GM10266 (cell line): ENCODE measurements around the gene PRKAR1B.
"Not testable (repeated sequence)": the region's sequence is repeated elsewhere in the genome, so short reads cannot be mapped to it uniquely, and the experiment has no call there.

Source experiments
- DNase-seq: peaks from one replicate; pipeline ENCODE4 v3.0.0; 2012; ENCODE audit errors: extremely low spot score
- CTCF ChIP-seq: IDR thresholded peaks from 2 replicates; pipeline ENCODE4 v1.5.1; 2012; ENCODE audit warnings: mild to moderate bottlenecking, low read depth; ENCODE audit not compliant: control insufficient read depth, insufficient read depth; ENCODE audit errors: missing control alignments

The PRKAR1B gene

GRCh38 chr7:745431-746154, 18.5 kb upstream of the PRKAR1B start:
- no peak for TF ChIP-seq CTCF
- no peak for DNase-seq

DNA sequence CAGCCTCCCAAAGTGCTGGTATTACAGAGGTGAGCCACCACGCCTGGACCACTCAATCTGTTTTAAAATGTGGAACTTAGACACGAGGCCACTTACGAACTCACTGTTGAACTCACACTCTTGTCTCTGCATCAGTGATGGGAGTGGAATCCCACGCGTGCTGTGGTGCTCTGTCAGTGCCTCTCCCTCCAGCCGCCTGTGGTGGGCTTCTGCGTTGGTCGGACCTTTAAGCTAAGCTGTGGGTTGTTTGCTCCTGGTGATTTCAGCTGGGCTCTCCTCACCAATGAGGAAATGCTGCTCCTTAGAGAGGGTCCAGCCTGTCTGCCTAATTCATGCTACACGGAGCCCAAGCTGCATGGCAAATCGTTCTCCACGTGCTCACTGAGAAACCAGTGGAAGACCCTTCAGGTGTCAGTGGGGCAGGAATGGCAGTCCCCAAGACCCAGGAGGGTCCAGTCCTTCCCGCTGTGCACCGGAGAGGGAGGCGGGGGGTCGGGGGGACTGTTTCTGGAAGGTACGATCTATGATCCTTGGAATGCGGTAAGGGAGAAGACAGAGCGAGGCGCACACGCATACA, 17.9 kb upstream of the PRKAR1B start:
- DNase-seq = no peak
- no peak for TF ChIP-seq CTCF

DNA sequence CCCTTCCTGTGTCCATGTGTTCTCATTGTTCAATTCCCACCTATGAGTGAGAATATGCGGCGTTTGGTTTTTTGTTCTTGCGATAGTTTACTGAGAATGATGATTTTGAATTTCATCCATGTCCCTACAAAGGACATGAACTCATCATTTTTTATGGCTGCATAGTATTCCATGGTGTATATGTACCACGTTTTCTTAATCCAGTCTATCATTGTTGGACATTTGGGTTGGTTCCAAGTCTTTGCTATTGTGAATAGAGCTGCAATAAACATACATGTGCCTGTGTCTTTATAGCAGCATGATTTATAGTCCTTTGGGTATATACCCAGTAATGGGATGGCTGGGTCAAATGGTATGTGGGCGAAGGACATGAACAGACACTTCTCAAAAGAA, 17.0 kb upstream of the PRKAR1B start:
- not testable (repeated sequence) for DNase-seq

DNA sequence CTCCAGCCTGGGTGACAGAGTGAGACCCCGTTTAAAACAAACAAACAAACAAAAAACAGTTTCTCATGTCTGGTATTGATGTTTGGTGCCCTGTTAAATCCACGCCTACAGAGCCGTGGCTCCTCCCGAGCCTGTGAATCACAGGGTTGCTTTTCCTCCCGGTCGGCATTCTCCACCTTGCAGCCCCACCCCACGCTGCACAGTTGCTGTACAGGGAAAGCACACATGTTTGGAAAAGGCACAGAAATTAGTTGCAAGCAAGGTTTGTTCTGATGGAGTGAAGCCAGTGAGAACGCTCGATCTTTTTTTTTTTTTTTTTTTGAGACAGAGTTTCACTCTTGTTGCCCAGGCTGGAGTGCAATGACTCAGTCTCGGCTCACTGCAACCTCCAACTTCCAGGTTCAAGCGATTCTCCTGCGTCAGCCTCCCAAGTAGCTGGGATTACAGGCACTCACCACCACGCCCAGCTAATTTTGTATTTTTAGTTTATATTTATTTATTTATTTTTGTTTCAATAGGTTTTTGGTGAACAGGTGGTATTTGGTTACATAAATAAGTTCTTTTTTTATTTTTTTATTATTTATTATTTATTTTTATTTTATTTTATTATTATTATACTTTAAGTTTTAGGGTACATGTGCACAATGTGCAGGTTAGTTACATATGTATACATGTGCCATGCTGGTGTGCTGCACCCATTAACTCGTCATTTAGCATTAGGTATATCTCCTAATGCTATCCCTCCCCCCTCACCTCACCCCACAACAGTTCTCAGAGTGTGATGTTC, 16.5 kb upstream of the PRKAR1B start:
- DNase-seq = not testable (repeated sequence)

- DNase-seq = no peak
- TF ChIP-seq CTCF = no peak
Measured at GRCh38 chr7:742791-743190, 15.7 kb upstream of the PRKAR1B start.

DNA sequence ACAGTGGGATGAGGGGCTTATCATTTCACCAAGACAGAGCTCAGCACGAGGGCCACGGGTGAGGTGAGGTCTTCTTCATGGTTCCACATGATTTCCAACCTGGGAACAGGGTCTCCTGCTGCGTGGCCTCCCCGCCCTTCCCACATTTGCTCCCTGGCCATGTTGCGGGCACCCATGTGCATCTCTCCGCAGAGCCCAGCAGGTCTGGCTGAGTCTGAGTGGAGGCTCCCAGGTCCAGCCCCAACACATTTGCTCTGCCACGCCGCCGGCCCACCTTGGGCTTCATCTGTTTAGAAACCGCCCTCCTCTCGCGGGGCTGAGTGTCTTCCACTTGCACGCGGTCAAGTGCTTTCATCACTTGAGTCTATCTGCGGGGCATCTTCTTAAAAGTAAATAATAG, 14.8 kb upstream of the PRKAR1B start:
- DNase-seq = no peak
- TF ChIP-seq CTCF = no peak

DNA sequence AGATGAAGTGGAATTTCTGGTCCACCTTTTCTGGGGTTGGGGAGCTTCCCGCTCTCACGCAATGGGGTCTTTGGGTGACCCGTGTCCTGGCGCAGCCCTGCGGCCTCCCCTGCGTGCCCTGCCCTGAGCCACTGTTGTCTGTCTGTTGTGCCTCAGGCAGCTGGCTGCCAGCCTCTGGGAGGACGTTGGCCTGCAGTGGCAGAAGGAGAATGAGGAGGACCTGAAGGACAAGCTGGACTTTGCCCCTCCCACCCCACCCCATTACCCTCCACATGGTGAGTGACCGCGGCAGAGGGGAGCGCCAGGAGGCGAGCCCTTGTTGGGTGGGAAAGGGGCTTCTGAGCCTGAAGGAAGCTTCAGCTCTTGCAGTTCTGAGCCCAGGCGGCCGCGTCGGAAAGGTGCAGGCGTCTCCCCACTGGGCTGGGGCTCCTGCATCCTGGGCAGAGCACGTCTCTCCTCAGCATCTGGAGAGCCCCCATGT, 14.2 kb upstream of the PRKAR1B start:
- DNase-seq = no peak
- no peak for TF ChIP-seq CTCF
